IPS-18c (cell line): Measurements from ENCODE around the gene STXBP1.
"Not testable (repeated sequence)": the region's sequence is repeated elsewhere in the genome, so short reads cannot be mapped to it uniquely, and the experiment has no call there.

Experiments
- H3K4me3 ChIP-seq: 2 replicates; pipeline ENCODE4 v1.7.0; 2013; ENCODE audit warnings: low read depth, mild to moderate bottlenecking, low read length, moderate library complexity; ENCODE audit not compliant: insufficient read depth
- H3K9me3 ChIP-seq: one replicate; pipeline ENCODE4 v1.6.1; 2013; ENCODE audit warnings: mild to moderate bottlenecking, low read length, moderate library complexity; ENCODE audit not compliant: control insufficient read depth, insufficient read depth

Gene STXBP1

GRCh38 chr9:127598839-127599549, 13.1 kb upstream of the STXBP1 start:
- Histone ChIP-seq H3K9me3 (no peaks in the 10 kb centered on the region), H3K4me3 (no peak overlapping the region)

GRCh38 chr9:127599550-127599891, 12.6 kb upstream of the STXBP1 start:
- Histone ChIP-seq H3K9me3 (no peaks in the 10 kb centered on the region), H3K4me3 (no peak overlapping the region)

- Histone ChIP-seq H3K4me3 (no peak overlapping the region), H3K9me3 (no peaks in the 10 kb centered on the region)
These were observed 8.9 kb upstream of the STXBP1 start for GRCh38 chr9:127603226-127603625.

DNA sequence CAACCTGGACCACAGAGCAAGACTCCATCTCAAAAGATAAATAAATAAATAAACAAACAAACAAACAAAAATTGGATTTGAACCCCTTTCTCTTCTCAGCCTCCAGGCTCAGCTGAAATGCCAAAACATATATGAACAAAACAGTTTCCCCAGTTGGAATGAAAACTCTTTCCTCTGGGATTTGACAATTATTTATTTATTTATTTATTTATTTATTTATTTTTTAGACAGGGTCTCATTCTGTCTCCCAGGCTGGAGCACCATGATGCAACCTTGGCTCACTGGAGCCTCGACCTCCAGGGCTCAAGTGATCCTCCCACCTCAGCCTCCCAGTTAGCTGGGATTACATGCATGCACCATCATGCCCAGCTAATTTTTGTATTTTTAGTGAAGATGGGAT, 6.0 kb upstream of the STXBP1 start:
- Histone ChIP-seq H3K4me3 (no peak overlapping the region), H3K9me3 (peaks cover 2% of the 10 kb centered on the region)

DNA sequence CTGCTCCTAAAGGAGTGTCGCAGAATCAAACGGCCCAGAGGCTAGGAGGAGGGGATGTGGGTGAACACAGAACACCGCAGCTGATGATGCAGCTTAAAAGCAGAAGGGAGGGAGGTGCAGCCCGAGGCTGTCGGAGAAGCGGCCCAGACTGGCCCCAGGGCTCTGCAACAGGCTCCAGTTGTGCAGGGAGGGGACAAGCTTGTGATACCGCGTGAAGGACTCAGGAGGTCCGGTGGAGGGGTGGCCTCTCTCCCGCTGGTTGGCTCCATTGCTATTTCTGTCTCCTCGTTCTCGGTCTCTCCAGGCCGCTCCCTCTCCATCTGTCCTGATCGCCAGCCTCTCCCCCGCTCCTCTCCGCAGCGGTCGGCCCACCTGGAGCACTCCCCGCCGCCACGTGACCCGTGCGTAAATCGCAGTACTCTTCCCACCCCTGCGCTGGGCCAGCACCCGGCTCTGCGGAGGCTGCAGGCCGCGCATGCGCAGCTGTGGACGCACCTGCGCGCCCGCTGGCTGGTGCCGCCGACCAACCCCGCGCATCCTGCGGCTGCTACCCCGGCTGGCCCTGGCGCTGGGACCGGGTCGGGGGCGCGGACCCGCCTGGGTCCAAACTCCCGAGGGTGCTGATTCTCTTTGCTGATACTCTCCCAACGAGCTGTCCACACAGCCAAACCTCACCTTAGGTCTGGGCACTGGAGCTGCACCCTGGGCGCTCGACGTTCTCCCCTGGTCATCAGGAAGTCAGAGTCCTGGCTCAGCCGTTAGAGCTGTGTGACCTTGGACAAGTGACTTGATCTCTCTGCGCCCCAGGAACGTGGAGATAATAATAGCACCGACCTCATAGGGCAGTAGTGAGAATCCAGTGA, 3.7 kb upstream of the STXBP1 start:
- H3K4me3 ChIP-seq: peak overlapping the region; percentile 57
- peaks cover 4% of the 10 kb centered on the region for H3K9me3 ChIP-seq

GRCh38 chr9:127611603-127611898, 526 bp upstream of the STXBP1 start:
- Histone ChIP-seq H3K4me3 (peak overlapping the region; percentile 78), H3K9me3 (peaks cover 4% of the 10 kb centered on the region)

GRCh38 chr9:127612939-127613582, 984 bp downstream of the STXBP1 start:
- Histone ChIP-seq H3K9me3 (peaks cover 4% of the 10 kb centered on the region), H3K4me3 (peak overlapping the region; percentile 78)

DNA sequence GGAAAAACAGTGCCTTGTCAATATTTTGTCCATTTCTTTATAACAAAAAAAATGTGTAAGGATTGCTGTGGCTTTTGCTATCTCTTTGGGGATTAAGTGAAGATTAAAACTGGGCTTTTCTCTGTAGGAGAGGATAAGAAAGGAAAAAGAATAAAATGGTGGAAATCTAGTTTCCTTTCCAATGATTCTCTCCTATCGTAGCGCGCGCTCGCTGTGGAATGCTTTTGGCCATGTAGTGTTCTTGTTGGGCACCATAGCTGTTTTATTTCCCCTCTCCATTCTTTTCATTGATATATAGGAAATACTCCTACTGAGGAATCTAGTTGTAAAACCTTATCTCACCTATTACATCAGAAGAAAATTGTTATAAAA, 1.5 kb downstream of the STXBP1 start:
- peaks cover 3% of the 10 kb centered on the region for H3K9me3 ChIP-seq
- H3K4me3 ChIP-seq: peak overlapping the region; percentile 78

DNA sequence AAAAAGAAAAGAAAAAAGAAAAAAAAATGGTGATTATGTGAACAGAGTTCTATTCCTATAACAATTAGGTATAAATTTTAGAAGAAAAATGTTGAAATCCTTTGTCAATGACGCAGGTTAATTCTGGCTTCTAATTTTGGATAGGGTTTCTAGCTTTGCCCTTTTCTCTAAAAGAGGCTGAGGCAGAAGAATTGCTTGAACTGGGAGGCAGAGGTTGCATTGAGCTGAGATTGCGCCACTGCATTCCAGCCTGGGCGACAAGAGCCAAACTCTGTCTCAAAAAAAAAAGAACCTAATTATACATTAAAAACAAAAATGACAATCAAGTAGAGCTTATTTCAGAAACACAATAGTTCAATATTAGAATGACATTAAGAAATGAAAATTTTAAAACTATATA, 2.9 kb downstream of the STXBP1 start:
- peaks cover 2% of the 10 kb centered on the region for H3K9me3 ChIP-seq
- H3K4me3 ChIP-seq: no peak overlapping the region

DNA sequence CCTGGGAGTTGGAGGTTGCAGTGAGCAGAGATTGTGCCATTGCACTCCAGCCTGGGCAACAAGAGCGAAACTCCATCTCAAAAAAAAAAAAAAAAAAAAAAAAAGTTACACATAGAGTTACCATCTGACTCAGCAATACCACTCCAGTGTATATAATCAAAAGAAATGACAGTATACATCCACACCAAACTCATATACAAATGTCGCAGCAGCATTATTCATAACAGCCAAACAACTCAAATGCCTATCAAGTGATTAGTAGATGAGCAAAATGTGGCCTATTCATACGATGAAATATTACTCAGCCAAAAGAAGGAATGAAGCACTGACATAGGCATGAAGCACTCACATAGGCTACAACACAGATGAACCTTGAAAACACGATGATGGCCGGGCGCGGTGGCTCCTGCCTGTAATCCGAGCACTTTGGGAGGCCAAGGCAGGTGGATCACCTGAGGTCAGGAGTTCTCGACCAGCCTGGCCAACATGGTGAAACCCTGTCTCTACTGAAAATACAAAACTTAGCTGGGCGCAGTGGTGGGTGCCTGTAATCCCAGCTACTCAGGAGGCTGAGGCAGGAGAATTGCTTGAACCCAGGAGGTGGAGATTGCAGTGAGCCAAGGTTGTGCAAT, 9.4 kb downstream of the STXBP1 start:
- not testable (repeated sequence) for H3K9me3 ChIP-seq, H3K4me3 ChIP-seq

DNA sequence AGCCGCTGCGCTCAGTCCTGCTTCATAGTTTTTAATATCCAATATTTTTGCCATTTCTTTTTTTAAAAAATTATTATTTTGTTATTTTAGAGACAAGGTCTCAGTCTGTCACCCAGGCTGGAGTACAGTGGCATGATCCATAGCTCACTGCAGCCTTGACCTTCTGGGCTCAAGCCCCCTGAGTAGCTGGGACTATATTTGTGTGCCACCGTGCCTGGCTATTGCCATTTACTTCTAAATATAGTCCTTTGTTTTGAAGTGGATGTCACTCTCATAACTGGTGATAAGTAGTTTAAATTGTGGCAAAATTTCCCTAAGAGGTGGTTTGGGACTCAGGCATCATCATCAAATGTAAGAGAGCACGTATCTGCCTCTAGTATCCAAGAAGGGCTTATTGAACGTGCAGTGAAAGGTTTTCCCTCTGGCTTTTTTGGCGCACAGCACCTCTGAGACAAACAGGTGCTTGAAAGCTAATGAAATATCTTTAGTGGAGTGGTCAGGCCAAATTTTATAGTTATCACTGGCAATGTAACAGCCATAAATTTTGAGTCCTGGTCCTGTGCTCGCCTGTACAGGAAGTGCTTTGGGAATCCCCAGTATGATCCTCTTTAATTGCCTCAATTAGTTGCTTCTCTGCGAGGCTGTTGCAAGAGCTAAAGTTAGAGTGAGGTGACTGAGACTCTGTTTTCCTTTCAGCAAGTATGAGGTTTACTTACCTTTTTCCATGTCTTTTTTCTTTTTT, 14.8 kb downstream of the STXBP1 start:
- H3K4me3 ChIP-seq: no peak overlapping the region
- no peaks in the 10 kb centered on the region for H3K9me3 ChIP-seq

DNA sequence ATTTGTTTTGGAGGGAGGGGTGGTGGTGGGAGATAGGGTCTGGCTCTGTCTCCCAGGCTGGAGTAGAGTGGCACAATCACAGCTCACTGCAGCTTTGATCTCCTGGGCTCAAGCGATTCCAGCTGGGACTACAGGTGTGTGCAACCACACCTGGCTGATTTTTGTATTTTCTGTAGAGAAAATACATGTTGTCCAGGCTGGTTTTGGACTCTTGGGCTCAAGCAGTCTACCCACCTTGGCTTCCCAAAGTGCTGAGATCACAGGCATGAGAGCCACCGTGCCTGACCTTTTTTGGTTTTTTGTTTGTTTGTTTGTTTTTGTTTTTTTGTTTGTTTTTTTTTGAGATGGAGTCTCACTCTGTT, 15.4 kb downstream of the STXBP1 start:
- no peak overlapping the region for H3K4me3 ChIP-seq
- H3K9me3 ChIP-seq: no peaks in the 10 kb centered on the region

DNA sequence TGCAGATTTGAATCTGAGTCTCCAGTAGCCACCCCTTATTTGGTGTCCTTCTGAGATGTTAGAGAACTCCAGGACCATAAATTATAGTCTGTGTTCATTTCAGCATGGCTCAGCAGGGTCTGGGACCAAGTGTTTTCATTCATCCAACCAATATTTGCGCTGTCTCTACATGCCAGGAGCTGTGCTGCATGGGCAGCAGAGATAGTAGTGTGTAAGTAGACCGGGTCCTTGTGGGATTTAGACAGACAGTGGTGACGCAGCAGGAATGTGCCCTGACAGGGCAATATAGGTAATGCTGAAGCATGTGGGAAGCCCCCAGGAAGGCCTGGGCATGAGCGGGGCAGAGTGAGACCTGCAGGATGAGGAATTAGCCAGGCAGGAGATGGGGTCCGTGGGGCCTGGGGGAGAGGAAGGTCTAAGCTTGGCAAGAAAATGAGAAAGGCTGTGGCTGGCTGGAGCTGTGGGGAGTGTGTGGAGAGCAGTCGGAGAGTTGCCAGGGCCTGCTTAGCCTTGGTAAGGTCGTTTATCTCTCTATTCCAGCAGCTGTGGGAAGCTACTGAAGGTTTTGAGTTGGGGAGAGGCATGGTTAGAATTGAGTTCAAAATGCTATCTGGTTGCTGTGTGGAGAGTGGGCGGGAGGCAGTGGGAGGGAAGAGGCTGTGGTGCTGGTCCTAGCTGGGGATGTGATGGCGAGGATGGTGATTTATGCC, 16.8 kb downstream of the STXBP1 start:
- no peak overlapping the region for H3K4me3 ChIP-seq
- H3K9me3 ChIP-seq: no peaks in the 10 kb centered on the region

DNA sequence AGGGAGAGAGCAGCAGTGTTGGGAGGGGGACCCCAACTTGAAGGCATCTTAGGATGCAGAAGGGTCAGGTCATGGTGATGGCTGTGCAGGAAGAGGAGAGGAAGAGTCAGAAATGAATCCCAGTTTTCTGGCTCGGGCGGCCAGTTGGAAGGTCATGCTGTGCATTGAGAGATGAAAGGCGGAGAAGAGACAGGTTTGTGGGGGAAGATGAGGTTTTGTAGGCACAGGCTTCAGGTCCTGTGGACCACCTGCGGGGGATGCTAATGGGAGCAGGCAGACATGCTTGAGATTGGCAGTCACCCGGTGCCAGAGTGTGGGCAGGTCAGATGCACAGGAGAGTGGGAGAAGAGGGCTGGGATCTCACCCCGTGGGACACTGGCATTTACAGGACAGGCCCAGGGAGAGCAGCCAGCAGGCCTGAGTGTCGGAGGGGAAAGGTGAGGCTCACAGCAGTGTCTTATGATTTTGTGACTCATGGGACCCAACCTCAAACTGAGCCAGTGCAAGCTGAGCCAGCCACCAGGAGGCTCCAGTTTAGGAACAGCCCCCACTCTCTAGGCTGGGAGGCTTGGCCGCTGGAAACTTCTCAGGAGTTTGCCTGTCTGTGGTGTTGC, 17.5 kb downstream of the STXBP1 start:
- Histone ChIP-seq H3K4me3 (no peak overlapping the region), H3K9me3 (no peaks in the 10 kb centered on the region)

GRCh38 chr9:127633216-127633862, 21.3 kb downstream of the STXBP1 start:
- H3K9me3 ChIP-seq: no peaks in the 10 kb centered on the region
- no peak overlapping the region for H3K4me3 ChIP-seq

DNA sequence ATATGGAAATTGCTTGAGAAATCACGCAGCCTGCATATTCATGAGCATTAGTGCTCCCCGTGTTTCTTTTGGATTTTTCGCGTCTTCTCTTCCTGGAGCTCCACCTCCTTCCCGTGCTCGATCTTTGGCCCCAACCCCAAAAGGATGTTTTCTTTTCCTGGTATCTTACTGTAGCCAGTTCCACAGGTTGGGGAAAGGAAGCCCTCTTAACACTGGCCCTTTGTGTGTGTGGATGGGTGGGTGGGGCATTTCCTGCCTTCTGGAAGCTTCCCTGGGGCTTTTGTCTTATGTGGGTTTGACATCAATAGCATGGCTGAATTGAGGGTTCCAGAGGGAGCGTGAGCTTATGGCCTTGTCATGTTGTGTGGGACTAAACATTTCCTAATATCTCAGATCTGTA, 21.9 kb downstream of the STXBP1 start:
- Histone ChIP-seq H3K4me3 (no peak overlapping the region), H3K9me3 (no peaks in the 10 kb centered on the region)
